Activated CD4-positive, alpha-beta memory T cell treated with anti-CD3 and anti-CD28 coated beads, Interleukin-2, amount 10 ng/mL, durations not matched to agents 7 days and 5 days (primary cell): Measurements from ENCODE around the gene GRN. TPM values are rescaled to one million over a fixed set of nuclear protein-coding genes. Genes with fewer than 3 reads are reported as not detected.

ENCODE experiments used
- CTCF ChIA-PET: fragments of 350-600 bp; sonication (Branson Sonifier 250); formaldehyde crosslinking; loops from one replicate; lab custom pipeline; 2021; ENCODE audit warnings: antibody characterized with exemption, inconsistent platforms; lab: Charles Lee
- POLR2A ChIA-PET: fragments of 350-600 bp; sonication (Branson Sonifier 250); formaldehyde crosslinking; loops from one replicate; lab custom pipeline; 2021; ENCODE audit warnings: antibody characterized with exemption; lab: Charles Lee
- DNase-seq: peaks from one replicate; pipeline ENCODE4 v3.0.0-alpha.2; 2020
- H3K27ac Mint-ChIP-seq: one replicate; pipeline ENCODE4 v1.8.0; 2021; ENCODE audit warnings: mild to moderate bottlenecking, mixed read lengths
- H3K27me3 Mint-ChIP-seq: one replicate; pipeline ENCODE4 v1.8.0; 2021; ENCODE audit warnings: mixed read lengths
- H3K36me3 Mint-ChIP-seq: one replicate; pipeline ENCODE4 v1.8.0; 2021; ENCODE audit warnings: low read depth, mixed read lengths
- H3K4me1 Mint-ChIP-seq: one replicate; pipeline ENCODE4 v1.8.0; 2021; ENCODE audit warnings: mixed read lengths
- H3K4me3 Mint-ChIP-seq: one replicate; pipeline ENCODE4 v1.8.0; 2021; ENCODE audit warnings: mild to moderate bottlenecking, mixed read lengths
- H3K9me3 Mint-ChIP-seq: one replicate; pipeline ENCODE4 v1.8.0; 2021; ENCODE audit warnings: mixed read lengths
- total RNA-seq, 2 experiments: library from RNA; stranded (reverse); gene quantifications; one replicate each; pipeline ENCODE4 v1.2.3, GENCODE V29; 2021

The GRN gene
- total RNA-seq, 2 experiments from 2014 or later = 87.8 to 98.4 TPM

GRCh38 chr17:44397479-44398440 is 52.7 kb downstream of the GRN start:
- H3K27me3 Mint-ChIP-seq = no peaks in the 10 kb centered on the region
- H3K4me1 Mint-ChIP-seq = peaks cover 19% of the 10 kb centered on the region
- no peak overlapping the region for H3K27ac Mint-ChIP-seq
- H3K36me3 Mint-ChIP-seq = peaks cover 35% of the 10 kb centered on the region
- H3K4me3 Mint-ChIP-seq = no peak overlapping the region
- DNase-seq = no peak
- POLR2A ChIA-PET = no interaction called here
- H3K9me3 Mint-ChIP-seq = no peaks in the 10 kb centered on the region
- CTCF ChIA-PET = no interaction called here

- H3K27ac Mint-ChIP-seq = no peak overlapping the region
- POLR2A ChIA-PET = no interaction called here
Measured at GRCh38 chr17:44398692-44399691, 53.9 kb downstream of the GRN start.

DNA sequence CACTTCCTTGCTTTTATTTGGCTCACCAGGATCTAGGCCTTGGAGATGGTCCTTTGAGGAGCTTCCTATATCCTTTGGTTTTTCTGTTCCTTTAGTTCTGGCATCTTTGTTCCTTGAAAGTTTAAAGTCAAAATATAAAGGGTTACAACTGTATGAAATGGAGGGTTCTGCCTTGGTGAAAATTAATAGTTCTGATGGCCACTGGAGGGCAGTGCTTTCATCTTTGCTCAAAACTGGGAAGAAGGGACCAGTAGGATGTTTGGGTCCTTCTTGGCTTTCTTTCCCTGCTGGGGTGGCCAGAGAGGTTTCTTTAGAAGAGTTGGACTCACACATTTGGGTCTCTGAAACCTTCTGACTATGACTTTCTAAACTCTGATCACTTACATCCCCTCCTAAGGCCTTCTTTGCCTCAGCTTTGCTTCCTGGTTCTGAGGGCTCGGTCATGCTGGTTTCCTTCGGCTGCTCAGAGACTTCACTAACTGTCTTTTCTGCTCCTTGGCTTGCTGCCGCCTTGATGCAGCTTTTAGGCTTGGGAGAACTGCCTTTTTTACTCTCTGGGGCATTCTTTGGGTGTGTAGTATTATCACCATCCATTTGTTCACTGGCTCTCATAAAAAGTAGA is 55.2 kb downstream of the GRN start:
- peaks cover 11% of the 10 kb centered on the region for H3K4me1 Mint-ChIP-seq
- no peak for DNase-seq
- CTCF ChIA-PET = interaction anchor here (0.6 to 2.4 kb wide), 3 partner anchors 15 to 256 kb away, joined by 3 to 14 read pairs (median 4); no protein-coding TSS in a partner anchor
- POLR2A ChIA-PET = no interaction called here
- H3K9me3 Mint-ChIP-seq = no peaks in the 10 kb centered on the region
- H3K36me3 Mint-ChIP-seq = peaks cover 41% of the 10 kb centered on the region
- H3K27me3 Mint-ChIP-seq = no peaks in the 10 kb centered on the region
- no peak overlapping the region for H3K27ac Mint-ChIP-seq
- no peak overlapping the region for H3K4me3 Mint-ChIP-seq

More at GRCh38 chr17:44398692-44399691, 53.9 kb downstream of the GRN start:
- CTCF ChIA-PET = interaction anchor here (0.7 to 2.4 kb wide), 2 partner anchors 23 to 124 kb away, joined by 3 to 14 read pairs; no protein-coding TSS in a partner anchor
- no peaks in the 10 kb centered on the region for H3K9me3 Mint-ChIP-seq
- H3K4me3 Mint-ChIP-seq = no peak overlapping the region
- H3K36me3 Mint-ChIP-seq = peaks cover 35% of the 10 kb centered on the region
- no peaks in the 10 kb centered on the region for H3K27me3 Mint-ChIP-seq
- peaks cover 19% of the 10 kb centered on the region for H3K4me1 Mint-ChIP-seq
- DNase-seq = no peak

Other genes starting within 250 kb of the GRN start
- 10 to 100 TPM; 42.2 to 42.7 TPM for gene HDAC5, start 221.7 kb upstream of the GRN start, total RNA-seq
- 10 to 100 TPM; 13.4 to 13.5 TPM for gene HROB, start 203.4 kb upstream of the GRN start, total RNA-seq
- gene ASB16, start 174.6 kb upstream of the GRN start, total RNA-seq = under 1 TPM in 1 of 2 experiments, not detected in 1; 0.38 TPM
- 10 to 100 TPM; 42.2 to 42.7 TPM for gene TMUB2, start 158.3 kb upstream of the GRN start, total RNA-seq
- 100 to 1,000 TPM; 106 to 107 TPM for gene ATXN7L3, start 145.4 kb upstream of the GRN start, total RNA-seq
- 100 to 1,000 TPM; 107 to 110 TPM for gene UBTF, start 125.6 kb upstream of the GRN start, total RNA-seq
- gene SLC4A1, start 77.2 kb upstream of the GRN start, total RNA-seq = not detected
- gene RUNDC3A, start 36.7 kb upstream of the GRN start, total RNA-seq = under 1 TPM in 1 of 2 experiments, not detected in 1; 0.28 TPM
- gene SLC25A39, start 20.5 kb upstream of the GRN start, total RNA-seq = 10 to 100 TPM; 72.6 to 77.0 TPM
- under 1 TPM in 1 of 2 experiments, not detected in 1; 0.10 TPM for gene FAM171A2, start 18.6 kb downstream of the GRN start, total RNA-seq
- under 1 TPM; 0.58 to 0.71 TPM for gene ITGA2B, start 44.3 kb downstream of the GRN start, total RNA-seq
- 10 to 100 TPM; 38.7 to 43.0 TPM for gene GPATCH8, start 158.1 kb downstream of the GRN start, total RNA-seq
- gene FZD2, start 212.2 kb downstream of the GRN start, total RNA-seq = under 1 TPM; 0.10 to 0.25 TPM